NCI-H82 treated with DMSO at 0.1 percent for 48 hours (cell line): ENCODE data around the gene MYEOV.

Experiments used
- DNase-seq: peaks from one replicate; lab custom pipeline; 2025; ENCODE audit not compliant: unreplicated experiment; lab: John Stamatoyannopoulos, UW

MYEOV gene

GRCh38 chr11:69339041-69339733 is 45.2 kb downstream of the MYEOV start:
- no peak for DNase-seq

- DNase-seq: no peak
These were observed 46.1 kb downstream of the MYEOV start for GRCh38 chr11:69339983-69340565.

GRCh38 chr11:69342588-69343330 is 48.8 kb downstream of the MYEOV start:
- DNase-seq: no peak

GRCh38 chr11:69343401-69344321 is 49.7 kb downstream of the MYEOV start:
- DNase-seq: no peak

- DNase-seq: no peak
These were observed 50.7 kb downstream of the MYEOV start for GRCh38 chr11:69344570-69345145.
